Measurements from ENCODE around the gene NPFFR1. TPM values are rescaled to one million over a fixed set of nuclear protein-coding genes. Genes with fewer than 3 reads are reported as not detected.

NPFFR1 gene
- polyA plus RNA-seq, 1 donor, result 0.31 TPM

GRCh38 chr10:70300908-70301597, 17.2 kb upstream of the NPFFR1 start:
- WGBS (ENCODE audit: insufficient coverage, low lambda C conversion rate), result no CpG with 5 or more reads among the region's 19 CpGs
- Histone ChIP-seq H3K9me3 (ENCODE audit: control insufficient read depth, low read depth, low read length) (no peaks in the 10 kb centered on the region), H3K27ac (ENCODE audit: low read length) (no peak overlapping the region), H3K36me3 (ENCODE audit: control insufficient read depth, insufficient read depth, low read length) (no peaks in the 10 kb centered on the region), H3K4me3 (ENCODE audit: low read length) (no peak overlapping the region), H3K27me3 (ENCODE audit: control insufficient read depth, insufficient read depth, low read length) (no peaks in the 10 kb centered on the region), H3K4me1 (ENCODE audit: control insufficient read depth, insufficient read depth, low read length) (no peaks in the 10 kb centered on the region)
- no peak for DNase-seq

GRCh38 chr10:70300461-70300860, 16.7 kb upstream of the NPFFR1 start:
- no peaks in the 10 kb centered on the region for H3K4me1 ChIP-seq (ENCODE audit: control insufficient read depth, insufficient read depth, low read length)
- 100% methylated on average over 2 of the region's 6 CpGs for WGBS (ENCODE audit: insufficient coverage, low lambda C conversion rate)
- H3K27me3 ChIP-seq (ENCODE audit: control insufficient read depth, insufficient read depth, low read length), result no peaks in the 10 kb centered on the region
- no peak overlapping the region for H3K27ac ChIP-seq (ENCODE audit: low read length)
- DNase-seq, result no peak
- H3K4me3 ChIP-seq (ENCODE audit: low read length), result no peak overlapping the region
- no peaks in the 10 kb centered on the region for H3K36me3 ChIP-seq (ENCODE audit: control insufficient read depth, insufficient read depth, low read length)
- H3K9me3 ChIP-seq (ENCODE audit: control insufficient read depth, low read depth, low read length), result no peaks in the 10 kb centered on the region

GRCh38 chr10:70299876-70300275, 16.1 kb upstream of the NPFFR1 start:
- Histone ChIP-seq H3K36me3 (ENCODE audit: control insufficient read depth, insufficient read depth, low read length) (no peaks in the 10 kb centered on the region), H3K27me3 (ENCODE audit: control insufficient read depth, insufficient read depth, low read length) (no peaks in the 10 kb centered on the region), H3K4me3 (ENCODE audit: low read length) (no peak overlapping the region), H3K9me3 (ENCODE audit: control insufficient read depth, low read depth, low read length) (no peaks in the 10 kb centered on the region), H3K27ac (ENCODE audit: low read length) (no peak overlapping the region), H3K4me1 (ENCODE audit: control insufficient read depth, insufficient read depth, low read length) (no peaks in the 10 kb centered on the region)
- no CpG with 5 or more reads among the region's 7 CpGs for WGBS (ENCODE audit: insufficient coverage, low lambda C conversion rate)
- no peak for DNase-seq

GRCh38 chr10:70298393-70298792, 14.6 kb upstream of the NPFFR1 start:
- H3K4me1 ChIP-seq (ENCODE audit: control insufficient read depth, insufficient read depth, low read length), result no peaks in the 10 kb centered on the region
- no peaks in the 10 kb centered on the region for H3K36me3 ChIP-seq (ENCODE audit: control insufficient read depth, insufficient read depth, low read length)
- no peaks in the 10 kb centered on the region for H3K9me3 ChIP-seq (ENCODE audit: control insufficient read depth, low read depth, low read length)
- no peak for DNase-seq
- H3K27me3 ChIP-seq (ENCODE audit: control insufficient read depth, insufficient read depth, low read length), result no peaks in the 10 kb centered on the region
- WGBS (ENCODE audit: insufficient coverage, low lambda C conversion rate), result no CpG with 5 or more reads among the region's 5 CpGs
- H3K27ac ChIP-seq (ENCODE audit: low read length), result no peak overlapping the region
- H3K4me3 ChIP-seq (ENCODE audit: low read length), result no peak overlapping the region

- no peaks in the 10 kb centered on the region for H3K27me3 ChIP-seq (ENCODE audit: control insufficient read depth, insufficient read depth, low read length)
- no peak overlapping the region for H3K4me3 ChIP-seq (ENCODE audit: low read length)
- 100% methylated on average over 1 of the region's 5 CpGs for WGBS (ENCODE audit: insufficient coverage, low lambda C conversion rate)
- no peaks in the 10 kb centered on the region for H3K9me3 ChIP-seq (ENCODE audit: control insufficient read depth, low read depth, low read length)
- no peak overlapping the region for H3K27ac ChIP-seq (ENCODE audit: low read length)
- H3K4me1 ChIP-seq (ENCODE audit: control insufficient read depth, insufficient read depth, low read length), result no peaks in the 10 kb centered on the region
- no peak for DNase-seq
- no peaks in the 10 kb centered on the region for H3K36me3 ChIP-seq (ENCODE audit: control insufficient read depth, insufficient read depth, low read length)
Measured at GRCh38 chr10:70297224-70297623, 13.4 kb upstream of the NPFFR1 start.

- no peak overlapping the region for H3K4me3 ChIP-seq (ENCODE audit: low read length)
- H3K9me3 ChIP-seq (ENCODE audit: control insufficient read depth, low read depth, low read length), result no peaks in the 10 kb centered on the region
- DNase-seq, result no peak
- no peaks in the 10 kb centered on the region for H3K36me3 ChIP-seq (ENCODE audit: control insufficient read depth, insufficient read depth, low read length)
- WGBS (ENCODE audit: insufficient coverage, low lambda C conversion rate), result no CpG with 5 or more reads among the region's 12 CpGs
- no peaks in the 10 kb centered on the region for H3K27me3 ChIP-seq (ENCODE audit: control insufficient read depth, insufficient read depth, low read length)
- no peaks in the 10 kb centered on the region for H3K4me1 ChIP-seq (ENCODE audit: control insufficient read depth, insufficient read depth, low read length)
- no peak overlapping the region for H3K27ac ChIP-seq (ENCODE audit: low read length)
Measured at GRCh38 chr10:70296406-70296899, 12.6 kb upstream of the NPFFR1 start.

- Histone ChIP-seq H3K4me1 (ENCODE audit: control insufficient read depth, insufficient read depth, low read length) (no peaks in the 10 kb centered on the region), H3K36me3 (ENCODE audit: control insufficient read depth, insufficient read depth, low read length) (no peaks in the 10 kb centered on the region), H3K9me3 (ENCODE audit: control insufficient read depth, low read depth, low read length) (no peaks in the 10 kb centered on the region), H3K27me3 (ENCODE audit: control insufficient read depth, insufficient read depth, low read length) (no peaks in the 10 kb centered on the region), H3K4me3 (ENCODE audit: low read length) (no peak overlapping the region), H3K27ac (ENCODE audit: low read length) (no peak overlapping the region)
- no peak for DNase-seq
- no CpG with 5 or more reads among the region's 7 CpGs for WGBS (ENCODE audit: insufficient coverage, low lambda C conversion rate)
Measured at GRCh38 chr10:70295926-70296325, 12.1 kb upstream of the NPFFR1 start.

GRCh38 chr10:70295321-70295720, 11.5 kb upstream of the NPFFR1 start:
- H3K4me3 ChIP-seq (ENCODE audit: low read length), result no peak overlapping the region
- no peaks in the 10 kb centered on the region for H3K9me3 ChIP-seq (ENCODE audit: control insufficient read depth, low read depth, low read length)
- WGBS (ENCODE audit: insufficient coverage, low lambda C conversion rate), result no CpG with 5 or more reads among the region's 3 CpGs
- no peak for DNase-seq
- H3K27me3 ChIP-seq (ENCODE audit: control insufficient read depth, insufficient read depth, low read length), result no peaks in the 10 kb centered on the region
- no peaks in the 10 kb centered on the region for H3K4me1 ChIP-seq (ENCODE audit: control insufficient read depth, insufficient read depth, low read length)
- H3K27ac ChIP-seq (ENCODE audit: low read length), result no peak overlapping the region
- H3K36me3 ChIP-seq (ENCODE audit: control insufficient read depth, insufficient read depth, low read length), result no peaks in the 10 kb centered on the region

GRCh38 chr10:70293169-70293843, 9.5 kb upstream of the NPFFR1 start:
- H3K9me3 ChIP-seq (ENCODE audit: control insufficient read depth, low read depth, low read length), result no peaks in the 10 kb centered on the region
- no peak overlapping the region for H3K27ac ChIP-seq (ENCODE audit: low read length)
- no peak overlapping the region for H3K4me3 ChIP-seq (ENCODE audit: low read length)
- H3K4me1 ChIP-seq (ENCODE audit: control insufficient read depth, insufficient read depth, low read length), result no peaks in the 10 kb centered on the region
- 80% methylated on average over 1 of the region's 8 CpGs for WGBS (ENCODE audit: insufficient coverage, low lambda C conversion rate)
- no peak for DNase-seq
- no peaks in the 10 kb centered on the region for H3K27me3 ChIP-seq (ENCODE audit: control insufficient read depth, insufficient read depth, low read length)
- no peaks in the 10 kb centered on the region for H3K36me3 ChIP-seq (ENCODE audit: control insufficient read depth, insufficient read depth, low read length)

GRCh38 chr10:70292004-70292403, 8.2 kb upstream of the NPFFR1 start:
- WGBS (ENCODE audit: insufficient coverage, low lambda C conversion rate), result no CpG with 5 or more reads among the region's 5 CpGs
- no peak overlapping the region for H3K27ac ChIP-seq (ENCODE audit: low read length)
- no peak for DNase-seq

More at GRCh38 chr10:70292004-70292403, 8.2 kb upstream of the NPFFR1 start:
- no peaks in the 10 kb centered on the region for H3K27me3 ChIP-seq (ENCODE audit: control insufficient read depth, insufficient read depth, low read length)
- H3K4me1 ChIP-seq (ENCODE audit: control insufficient read depth, insufficient read depth, low read length), result no peaks in the 10 kb centered on the region
- no peaks in the 10 kb centered on the region for H3K36me3 ChIP-seq (ENCODE audit: control insufficient read depth, insufficient read depth, low read length)
- no peak overlapping the region for H3K4me3 ChIP-seq (ENCODE audit: low read length)
- H3K9me3 ChIP-seq (ENCODE audit: control insufficient read depth, low read depth, low read length), result no peaks in the 10 kb centered on the region

Measured in large intestine (tissue), 3 donors.